Body of pancreas (tissue), 4 donors: ENCODE measurements around the gene OR2AK2.

Experiments
- POLR2A ChIP-seq, 3 donors: fragments of 450-650 bp; IDR thresholded peaks; one replicate each; pipeline ENCODE4 v1.6.1; 2016; ENCODE audit warnings: antibody characterized with exemption in 3 of 3, mild to moderate bottlenecking in 2 of 3
- TF ChIP-seq, protein P1 (sequence below), 7 experiments: fragments of 450-650 bp in 4 of 7; fragments of 200-600 bp in 3 of 7; sonication (generic) in 3 of 7; IDR thresholded peaks; one replicate each; pipeline ENCODE4 v1.5.1; 2016 to 2019; ENCODE audit warnings: antibody characterized with exemption in 7 of 7

DNA sequence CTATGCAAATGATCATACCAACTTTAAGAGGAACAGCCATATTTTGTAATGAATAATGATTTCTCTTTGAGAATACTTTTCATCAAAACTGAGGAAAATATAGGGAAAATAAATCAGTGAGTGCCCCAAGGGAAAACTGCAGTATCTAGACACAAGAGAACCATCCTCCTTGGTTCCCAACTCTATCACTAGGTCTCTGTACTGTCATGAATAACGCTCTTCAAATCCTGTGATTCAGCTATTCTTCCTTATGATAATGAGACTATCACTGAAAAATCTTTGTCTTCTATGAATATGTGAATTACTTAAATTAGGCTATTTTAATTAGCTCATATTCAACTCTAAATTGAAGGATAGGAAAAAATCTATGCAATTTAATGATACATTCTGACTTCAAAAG lies 50.8 kb downstream of the OR2AK2 start:
- TF ChIP-seq, protein P1, sequence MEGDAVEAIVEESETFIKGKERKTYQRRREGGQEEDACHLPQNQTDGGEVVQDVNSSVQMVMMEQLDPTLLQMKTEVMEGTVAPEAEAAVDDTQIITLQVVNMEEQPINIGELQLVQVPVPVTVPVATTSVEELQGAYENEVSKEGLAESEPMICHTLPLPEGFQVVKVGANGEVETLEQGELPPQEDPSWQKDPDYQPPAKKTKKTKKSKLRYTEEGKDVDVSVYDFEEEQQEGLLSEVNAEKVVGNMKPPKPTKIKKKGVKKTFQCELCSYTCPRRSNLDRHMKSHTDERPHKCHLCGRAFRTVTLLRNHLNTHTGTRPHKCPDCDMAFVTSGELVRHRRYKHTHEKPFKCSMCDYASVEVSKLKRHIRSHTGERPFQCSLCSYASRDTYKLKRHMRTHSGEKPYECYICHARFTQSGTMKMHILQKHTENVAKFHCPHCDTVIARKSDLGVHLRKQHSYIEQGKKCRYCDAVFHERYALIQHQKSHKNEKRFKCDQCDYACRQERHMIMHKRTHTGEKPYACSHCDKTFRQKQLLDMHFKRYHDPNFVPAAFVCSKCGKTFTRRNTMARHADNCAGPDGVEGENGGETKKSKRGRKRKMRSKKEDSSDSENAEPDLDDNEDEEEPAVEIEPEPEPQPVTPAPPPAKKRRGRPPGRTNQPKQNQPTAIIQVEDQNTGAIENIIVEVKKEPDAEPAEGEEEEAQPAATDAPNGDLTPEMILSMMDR (IDR thresholded peaks at IDR 0.05) = no peak
- no peak for TF ChIP-seq POLR2A (IDR thresholded peaks at IDR 0.05)
